Forelimb muscle (tissue), 1 donor: ENCODE measurements around the gene PRKAG1. TPM values are rescaled to one million over a fixed set of nuclear protein-coding genes. Genes with fewer than 3 reads are reported as not detected.

Experiments
- DNase-seq: peaks from one replicate; pipeline ENCODE4 v3.0.0-alpha.2; 2013; ENCODE audit warnings: low read depth
- polyA plus RNA-seq: library from polyadenylated mRNA; unstranded; fragments of 120-200 nt; gene quantifications from one replicate; pipeline ENCODE4 v1.2.1, GENCODE V29; 2013; ENCODE audit not compliant: insufficient read length

PRKAG1 gene
- polyA plus RNA-seq, 1 donor, result 60.2 TPM

DNA sequence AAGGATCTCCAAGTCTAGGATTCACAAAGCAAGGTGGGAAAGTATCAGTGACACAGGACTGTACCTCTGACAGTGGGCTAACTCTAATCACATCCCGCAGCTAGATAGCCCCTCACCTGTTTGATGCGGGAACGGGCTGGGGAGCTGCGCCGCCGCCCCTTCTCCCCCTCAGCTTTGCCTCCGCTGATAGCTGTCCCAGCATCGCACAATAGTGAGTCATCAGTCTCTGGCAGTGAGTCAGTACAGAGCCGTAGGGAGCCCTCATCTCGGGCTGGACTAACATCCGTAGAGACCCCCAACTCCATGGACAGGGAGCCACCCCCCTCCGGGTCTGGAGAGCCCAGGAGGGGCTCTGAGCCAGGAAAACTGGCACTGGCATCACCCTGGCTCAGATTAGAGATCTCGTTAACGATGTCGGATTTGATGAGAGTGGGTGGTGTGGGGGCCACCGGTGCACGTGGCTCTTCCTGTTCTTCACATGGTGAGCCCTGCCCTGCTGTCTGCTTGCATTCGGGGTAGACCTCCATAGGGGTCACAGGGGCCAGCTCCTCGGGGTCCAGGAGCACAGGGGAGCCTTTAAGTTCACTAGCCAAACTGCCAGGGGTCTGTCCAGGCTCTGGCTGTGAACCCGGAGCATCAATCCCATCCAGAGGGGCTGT is 31.1 kb upstream of the PRKAG1 start:
- DNase-seq, result no peak

DNA sequence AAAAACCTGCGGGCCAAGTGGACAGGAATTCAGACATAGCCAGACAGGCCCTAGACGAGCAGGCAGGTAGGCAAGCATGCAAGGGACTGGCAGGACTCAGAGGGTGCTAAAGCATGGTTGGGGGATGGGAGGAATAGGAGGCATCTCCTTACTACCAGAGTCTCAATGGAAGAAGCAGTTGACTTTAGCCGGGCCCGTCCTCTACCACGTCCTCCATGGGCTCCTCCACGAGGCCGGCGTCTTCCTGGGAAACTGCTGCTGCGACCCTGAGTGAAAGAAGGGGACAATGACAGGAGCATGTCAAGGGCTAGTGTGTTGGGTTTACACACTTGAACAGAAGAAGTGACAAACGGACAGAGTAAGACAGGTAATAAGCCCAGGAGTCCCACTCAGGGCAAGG is 30.4 kb upstream of the PRKAG1 start:
- no peak for DNase-seq

DNA sequence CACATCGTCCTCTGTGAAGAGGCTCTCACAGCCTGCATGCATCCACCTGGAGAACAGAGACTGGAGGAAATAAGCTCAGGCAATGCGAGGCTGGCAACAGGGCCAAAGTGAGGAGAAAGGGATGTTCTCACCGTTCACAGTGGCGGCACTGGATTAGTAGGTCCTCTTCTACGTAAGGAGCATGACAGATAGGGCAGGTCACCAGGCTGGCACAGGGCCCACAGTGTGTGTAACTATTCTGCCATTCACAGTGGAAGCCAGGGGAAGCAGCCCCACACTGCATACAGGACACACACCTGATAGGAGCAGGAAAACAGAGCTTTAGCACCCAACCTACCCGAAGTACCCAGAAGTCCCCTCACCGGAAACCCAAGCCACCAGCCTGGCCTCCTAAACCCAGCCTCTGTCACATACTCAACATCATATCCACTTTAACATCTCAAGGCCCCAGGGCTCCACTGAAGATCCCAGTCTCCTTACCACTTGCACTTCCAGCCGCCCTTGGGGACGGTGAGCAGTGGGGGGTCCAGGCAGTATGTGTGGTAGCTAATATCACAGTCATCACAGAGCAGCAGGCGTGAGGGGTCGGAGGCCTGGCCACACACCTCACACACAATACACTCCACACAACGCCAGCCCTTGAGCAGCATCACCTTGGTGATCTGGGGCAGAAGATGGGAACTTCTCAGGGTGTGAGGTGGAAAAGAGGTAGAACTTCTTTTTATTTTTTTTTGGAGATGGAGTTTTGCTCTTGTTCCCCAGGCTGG is 27.7 kb upstream of the PRKAG1 start:
- no peak for DNase-seq

DNA sequence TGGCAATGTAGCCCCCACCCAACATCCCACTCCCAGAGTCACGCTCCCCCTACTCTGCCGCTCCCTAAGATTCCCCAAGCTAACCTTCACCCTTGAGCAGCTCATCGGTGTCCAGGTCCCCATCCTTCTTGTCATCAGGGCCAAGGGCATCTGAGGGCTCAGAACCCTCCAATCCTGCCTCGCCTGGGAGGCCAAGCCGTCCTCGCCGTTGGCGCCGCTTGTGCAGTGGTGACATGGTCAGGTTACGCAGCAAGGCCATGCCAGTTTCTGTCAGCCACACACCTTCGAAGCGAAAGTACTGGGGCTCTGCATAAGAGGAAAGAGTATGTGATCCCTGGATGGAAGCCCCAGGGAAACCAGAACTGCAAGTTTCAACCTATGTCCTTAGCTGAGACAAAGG is 26.1 kb upstream of the PRKAG1 start:
- DNase-seq, result no peak

DNA sequence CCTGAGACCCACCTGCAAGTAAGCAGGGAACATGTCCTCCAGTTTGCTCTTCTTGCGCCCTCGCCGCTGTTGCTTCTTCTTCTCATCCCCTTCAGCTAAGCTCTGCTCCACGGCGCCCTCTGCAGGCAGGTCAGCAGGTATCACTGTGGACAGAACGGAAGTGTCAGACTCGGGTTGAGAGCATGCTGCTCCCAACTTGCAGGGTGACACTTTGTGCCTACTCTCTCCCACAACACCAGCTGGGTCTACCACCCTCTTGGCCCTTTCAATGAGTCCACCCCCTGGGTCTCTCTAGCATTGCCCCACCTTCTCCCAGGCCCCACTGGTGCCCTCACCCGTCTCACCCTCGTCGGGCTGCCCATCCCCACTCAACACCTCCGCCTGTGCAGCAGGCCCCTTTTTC is 25.3 kb upstream of the PRKAG1 start:
- no peak for DNase-seq

DNA sequence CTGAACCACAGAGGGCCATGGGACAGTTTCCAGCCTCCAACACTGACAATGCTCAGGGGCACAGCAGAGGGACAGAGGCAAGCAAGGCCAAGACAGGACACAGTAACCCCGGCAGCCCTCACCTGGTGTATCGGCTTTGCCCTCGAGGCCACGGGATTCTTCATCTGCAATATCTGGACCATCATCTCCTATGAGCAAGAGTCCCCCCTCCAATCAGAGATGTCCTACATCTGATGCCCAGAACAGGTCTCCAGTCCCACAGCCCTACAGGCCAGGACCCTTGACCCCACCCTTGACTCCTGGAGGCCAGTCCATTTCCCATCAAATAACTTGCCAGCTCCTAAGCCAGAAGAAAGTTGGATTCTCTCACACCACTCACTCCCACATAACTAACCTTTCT is 24.7 kb upstream of the PRKAG1 start:
- no peak for DNase-seq

DNA sequence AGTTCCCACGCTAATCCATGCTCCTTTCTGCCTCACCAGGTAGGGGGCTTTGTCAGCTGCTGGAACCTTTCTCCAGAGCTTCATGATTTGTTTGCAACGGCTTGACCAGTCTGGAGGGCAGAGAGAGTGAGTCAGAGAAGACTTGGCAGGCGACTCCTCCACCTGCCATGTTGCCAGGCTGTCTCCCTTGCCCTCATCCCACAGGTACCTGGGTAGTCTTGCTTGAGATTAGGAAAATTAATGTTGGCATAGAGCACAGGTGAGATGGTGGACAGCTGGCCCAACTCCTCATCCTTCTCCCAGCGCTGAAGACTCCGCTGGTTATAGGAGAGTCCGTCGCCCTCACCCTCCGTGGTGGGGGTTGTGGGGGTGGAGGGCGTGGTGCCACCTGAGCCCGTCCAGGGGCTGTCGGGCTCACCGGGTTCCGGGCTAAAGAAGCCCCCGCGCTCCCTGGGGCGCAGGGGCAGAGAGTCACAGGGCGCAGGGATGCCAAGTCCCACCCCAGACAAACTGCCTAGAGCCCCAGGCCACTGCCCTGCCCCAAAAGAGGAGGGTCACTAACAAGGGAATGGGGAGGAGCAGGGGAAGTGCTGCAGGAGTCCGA is 23.4 kb upstream of the PRKAG1 start:
- DNase-seq, result no peak

DNA sequence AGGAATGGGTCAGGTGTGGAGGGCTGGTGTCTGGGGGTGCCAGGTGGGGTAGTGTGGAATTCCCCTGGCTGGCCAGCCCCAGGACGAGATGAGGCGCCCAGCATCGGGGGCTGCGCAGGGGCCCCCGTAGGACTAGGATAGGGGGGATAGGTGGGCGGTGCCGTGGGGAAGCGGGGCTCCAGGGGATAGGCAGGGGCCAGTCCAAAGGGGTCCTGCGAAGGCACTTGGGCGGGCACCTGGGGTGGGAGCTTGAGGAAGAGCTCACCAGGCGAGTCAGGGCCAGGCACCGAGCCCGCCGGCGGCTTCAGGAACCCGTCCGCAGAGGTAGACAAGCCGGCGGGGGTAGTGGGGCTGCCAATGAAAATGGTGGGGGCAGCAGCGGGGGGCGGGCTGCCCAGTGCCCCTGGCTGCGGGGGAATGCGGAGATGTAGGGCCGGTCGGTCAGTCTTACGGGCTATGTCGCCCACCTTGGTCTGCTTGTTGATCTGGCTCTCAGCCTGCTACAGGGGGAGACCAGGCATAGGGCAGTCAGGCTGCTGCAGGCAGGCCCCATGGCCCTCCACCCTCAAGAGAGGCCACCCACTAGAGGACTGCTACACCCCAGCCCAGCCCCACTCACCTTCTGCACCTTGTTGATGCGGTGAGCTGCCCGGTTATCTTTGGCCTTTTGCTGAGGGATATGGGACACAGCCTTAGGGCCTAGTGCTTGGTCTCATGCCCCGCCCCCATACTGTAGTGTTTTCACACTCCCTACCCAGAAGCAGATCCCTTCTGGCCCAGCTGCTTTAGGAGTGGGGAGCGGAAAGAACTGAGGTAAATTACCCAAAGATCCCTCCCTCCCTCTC is 22.7 kb upstream of the PRKAG1 start:
- DNase-seq, result no peak

DNA sequence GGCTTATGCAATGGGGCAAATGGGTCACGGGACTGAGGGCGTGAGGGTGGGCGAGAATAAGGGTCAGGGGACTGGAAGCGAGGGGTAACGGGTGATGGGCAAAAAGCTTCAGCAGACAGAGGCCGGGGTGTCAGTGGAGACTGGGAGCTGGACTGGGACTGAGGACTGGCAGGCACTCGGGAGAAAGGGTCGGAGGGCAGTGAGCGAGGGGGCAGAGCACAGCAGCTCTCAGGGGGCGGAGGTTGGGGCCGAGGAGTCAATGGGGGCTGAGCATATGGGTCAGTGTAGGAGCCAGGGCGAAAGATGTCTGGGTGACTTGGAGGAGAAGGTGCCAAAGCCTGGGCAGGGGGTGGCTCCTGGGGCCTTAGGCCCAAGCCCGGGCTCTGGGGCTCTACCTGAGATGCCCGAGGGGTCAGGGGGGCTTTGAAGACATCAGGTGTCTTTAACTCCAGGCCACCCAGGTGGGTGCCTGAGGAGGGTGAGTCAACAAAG is 21.8 kb upstream of the PRKAG1 start:
- DNase-seq, result no peak

DNA sequence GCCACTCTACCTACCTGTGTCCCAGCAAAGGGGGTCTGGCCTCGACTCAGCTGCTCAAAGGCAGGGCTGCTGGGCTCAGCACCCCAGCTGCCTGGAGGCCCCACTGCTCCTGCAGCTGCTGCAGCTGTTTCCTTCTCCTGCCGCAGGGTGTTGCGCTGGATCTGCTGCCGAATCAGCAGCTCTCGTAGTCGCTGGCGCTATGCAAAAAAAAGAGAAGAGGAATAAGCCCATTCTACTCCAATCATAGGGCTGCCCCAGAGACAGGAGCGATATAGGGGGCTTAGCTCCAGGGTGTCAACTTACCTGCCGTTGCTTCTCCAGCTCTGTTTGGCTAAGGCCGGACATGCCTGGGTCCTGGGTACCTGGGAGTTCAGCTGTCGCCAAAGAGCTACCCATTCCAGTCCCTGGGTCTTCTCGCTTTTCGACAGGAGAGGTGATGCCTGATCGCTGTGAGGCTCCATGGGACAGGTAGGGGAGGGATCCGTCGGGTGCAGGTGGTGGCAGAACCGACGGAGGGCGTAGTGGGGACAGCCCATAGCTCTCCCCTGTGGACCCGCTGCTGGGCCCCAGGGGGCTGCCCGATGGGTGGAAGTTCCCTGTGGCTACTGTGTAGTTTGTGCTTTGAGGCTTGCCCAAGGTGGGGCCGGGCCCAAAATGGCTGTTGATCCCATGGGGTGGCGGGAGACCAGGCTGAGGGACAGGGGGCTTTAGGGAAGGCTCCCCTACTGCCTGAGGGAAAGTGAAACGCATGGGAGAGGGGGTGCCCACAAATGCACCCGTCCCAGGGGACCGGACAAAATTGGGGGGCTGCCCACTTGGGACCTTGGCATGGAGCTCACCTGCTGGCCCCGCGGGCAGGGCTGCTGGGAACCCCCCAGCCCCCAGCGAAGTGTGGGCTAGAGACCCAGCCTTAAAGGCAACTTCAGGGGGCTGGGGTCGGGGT is 21.1 kb upstream of the PRKAG1 start:
- DNase-seq, result no peak

DNA sequence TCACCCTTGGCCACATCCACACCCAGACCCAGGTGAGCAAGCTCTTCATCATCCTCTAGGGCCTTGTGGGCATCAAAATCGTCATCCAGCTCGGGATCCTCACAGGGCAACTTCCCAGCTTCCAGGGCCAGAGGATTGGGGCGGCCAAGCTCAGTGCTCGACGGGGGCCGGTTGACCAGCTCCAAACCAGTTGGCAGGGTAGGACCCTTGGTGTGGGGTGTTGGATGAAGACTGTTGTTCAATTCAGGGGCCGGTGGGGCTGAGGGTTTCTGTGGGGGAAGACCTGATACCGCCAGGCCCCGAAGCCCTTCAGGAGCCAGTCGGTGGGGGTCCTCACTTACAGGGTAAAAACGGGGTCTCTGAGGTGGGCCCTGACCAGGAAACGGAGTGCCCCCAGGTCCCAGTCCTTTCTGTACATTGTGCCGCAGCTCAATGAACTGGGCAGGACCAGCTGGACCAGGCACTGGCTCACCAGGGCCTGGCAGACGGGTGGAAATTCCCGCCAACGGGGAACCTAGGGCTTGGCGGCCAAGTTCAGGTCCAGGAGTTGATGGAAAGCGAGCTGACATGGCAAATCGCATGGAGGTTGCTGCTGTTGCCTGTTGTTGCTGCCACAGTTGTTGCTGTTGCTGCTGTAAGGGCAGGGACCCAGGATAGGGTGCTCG is 19.8 kb upstream of the PRKAG1 start:
- DNase-seq, result no peak

DNA sequence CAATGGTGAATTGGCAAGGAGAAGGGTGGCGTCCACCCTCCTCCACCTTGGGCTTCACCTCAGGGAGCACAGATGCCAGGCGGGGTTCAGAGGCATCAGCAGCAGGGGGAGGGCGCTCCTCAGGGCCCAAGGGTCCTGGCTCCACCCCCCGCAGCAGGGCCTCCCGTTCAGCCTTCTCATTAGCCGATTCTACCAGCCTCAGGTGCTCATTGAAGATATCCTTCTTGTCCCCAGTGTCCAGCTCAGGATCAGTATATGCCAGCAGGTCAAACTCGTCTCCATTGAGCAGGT is 19.3 kb upstream of the PRKAG1 start:
- DNase-seq, result no peak

DNA sequence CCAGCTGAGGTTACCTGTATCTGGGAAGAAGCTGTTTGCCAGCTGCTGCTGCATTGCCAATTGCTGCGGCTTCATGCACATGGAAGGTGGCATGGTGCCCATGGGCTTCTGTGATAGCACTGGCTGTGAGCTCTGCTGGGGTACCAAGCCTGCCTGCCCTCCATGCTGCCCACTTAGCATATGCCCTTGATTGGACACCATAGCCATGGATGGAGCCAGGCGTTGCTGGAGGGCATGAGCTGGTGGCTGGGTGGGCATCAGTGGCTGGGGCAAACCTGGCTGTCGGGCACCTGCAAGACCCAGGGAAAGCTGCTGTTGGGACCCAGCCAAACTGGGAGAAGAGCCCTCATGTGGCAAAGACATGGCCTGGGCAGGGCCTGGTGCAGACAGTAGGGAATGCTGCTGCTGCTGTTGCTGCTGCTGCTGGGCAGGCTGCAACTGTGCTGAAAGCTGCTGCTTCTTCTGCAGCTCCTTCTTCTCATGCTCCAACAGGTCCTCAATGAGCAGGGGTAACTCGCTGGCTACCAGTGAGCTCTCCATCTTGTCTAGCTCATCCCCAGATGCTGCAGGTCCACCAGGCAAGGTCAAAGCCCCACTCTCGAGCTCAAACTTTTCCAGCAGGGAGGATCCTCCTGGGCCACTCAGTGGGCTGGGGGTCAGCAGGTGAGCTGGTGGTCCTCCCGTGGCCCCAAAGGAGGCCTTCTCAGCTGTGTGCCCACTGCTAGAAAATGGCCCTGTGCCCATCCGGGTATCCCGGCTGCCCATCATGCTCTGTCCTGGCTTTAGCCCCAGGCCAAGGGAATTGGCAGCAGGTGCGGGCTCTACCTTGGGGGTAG is 18.8 kb upstream of the PRKAG1 start:
- no peak for DNase-seq

DNA sequence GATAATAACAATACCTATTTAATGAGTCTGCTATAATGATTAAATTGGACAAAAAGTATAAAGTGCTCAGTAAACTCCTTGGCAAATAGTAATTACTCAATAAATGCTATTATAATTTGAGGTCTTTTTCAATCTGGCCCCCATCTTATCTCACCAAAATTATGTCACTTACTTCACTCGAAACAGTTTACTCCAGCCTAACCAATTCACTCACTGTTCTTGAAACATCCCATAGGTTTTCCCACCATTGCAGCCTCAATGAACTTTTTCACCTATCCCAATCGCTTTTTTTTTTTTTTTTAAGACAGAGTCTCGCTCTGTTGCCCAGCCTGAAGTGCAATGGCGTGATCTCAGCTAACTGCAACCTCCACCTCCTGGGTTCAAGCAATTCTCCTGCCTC is 17.5 kb upstream of the PRKAG1 start:
- no peak for DNase-seq

DNA sequence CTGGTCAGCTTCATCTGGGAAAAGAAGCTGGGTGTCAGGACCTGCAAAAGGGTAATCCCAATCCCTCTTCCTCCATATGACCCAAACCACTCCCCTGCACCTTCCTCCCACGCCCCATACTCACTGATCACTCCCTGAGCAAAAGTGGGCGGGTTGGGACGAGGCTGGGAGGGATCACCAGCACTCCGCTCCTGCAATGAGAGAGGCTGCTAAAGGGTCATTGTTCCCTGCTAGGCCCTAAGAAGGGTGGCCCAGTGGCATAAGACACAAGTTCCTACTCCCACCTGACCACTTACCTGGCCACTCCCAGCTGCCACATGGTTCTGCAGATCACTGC is 15.7 kb upstream of the PRKAG1 start:
- no peak for DNase-seq

DNA sequence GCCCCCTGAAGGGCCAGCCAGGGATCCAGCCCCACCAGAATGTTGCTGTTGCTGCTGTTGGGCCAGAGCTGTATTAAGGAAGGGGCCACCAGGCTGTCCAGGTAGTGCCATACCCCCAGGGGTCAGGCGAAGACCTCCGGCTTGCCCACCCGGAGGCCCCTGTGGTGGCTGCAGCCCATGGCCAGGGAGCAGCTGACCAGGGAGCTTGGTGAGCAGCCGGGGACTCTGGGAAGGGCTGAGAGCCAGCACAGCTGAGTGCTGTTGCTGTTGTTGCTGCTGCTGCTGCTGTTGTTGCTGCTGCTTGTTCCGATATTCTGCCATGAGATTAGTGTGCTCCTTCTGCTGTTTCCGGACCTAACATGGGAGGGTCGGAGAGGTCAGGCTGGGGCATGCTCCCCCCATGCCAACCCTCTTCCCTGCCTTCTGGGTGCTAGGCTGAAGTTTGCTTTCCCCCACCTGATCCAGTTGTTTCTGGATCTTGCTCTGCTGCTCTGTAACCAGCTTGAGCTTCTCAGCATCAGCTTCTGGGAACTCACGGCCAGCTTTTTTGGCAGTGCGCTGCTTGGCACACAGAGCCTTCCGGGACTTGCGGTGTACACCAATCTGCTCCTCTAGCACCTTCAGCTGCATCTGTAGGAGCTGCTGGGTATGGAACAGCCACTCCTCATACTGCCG is 15.2 kb upstream of the PRKAG1 start:
- DNase-seq, result no peak

DNA sequence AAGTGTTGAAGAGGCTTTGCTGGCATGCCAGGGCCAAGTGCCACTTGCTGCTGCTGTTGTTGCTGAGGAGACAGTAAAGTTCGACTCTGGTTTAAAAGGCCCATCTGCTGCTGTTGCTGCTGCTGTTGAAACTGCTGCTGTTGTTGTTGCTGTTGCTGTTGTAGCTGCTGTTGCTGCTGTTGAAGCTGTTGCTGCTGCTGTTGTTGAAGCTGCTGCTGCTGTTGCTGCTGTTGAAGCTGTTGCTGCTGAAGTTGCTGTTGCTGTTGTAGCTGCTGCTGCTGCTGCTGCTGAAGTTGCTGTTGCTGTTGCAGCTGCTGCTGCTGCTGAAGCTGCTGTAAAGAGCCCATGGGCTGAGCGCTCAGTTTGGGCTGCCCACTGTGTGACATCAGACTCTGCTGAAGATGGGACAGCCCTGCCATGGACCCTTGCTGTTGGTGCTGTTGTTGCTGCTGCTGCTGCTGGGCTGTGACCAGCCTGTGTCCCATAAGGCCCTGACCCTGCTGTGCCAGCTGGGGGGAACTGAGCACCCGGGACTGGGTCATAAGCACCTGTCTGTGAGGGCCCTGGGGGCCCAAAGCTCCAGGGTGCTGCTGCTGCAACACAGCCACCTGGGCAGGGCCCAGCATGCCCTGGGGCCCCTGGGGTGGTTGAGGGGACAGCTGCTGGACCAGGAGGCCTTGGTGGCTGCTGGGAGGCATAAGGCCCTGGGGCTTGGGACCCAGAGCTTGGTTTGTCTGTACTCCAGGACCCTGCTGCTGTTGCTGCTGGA is 14.3 kb upstream of the PRKAG1 start:
- no peak for DNase-seq

DNA sequence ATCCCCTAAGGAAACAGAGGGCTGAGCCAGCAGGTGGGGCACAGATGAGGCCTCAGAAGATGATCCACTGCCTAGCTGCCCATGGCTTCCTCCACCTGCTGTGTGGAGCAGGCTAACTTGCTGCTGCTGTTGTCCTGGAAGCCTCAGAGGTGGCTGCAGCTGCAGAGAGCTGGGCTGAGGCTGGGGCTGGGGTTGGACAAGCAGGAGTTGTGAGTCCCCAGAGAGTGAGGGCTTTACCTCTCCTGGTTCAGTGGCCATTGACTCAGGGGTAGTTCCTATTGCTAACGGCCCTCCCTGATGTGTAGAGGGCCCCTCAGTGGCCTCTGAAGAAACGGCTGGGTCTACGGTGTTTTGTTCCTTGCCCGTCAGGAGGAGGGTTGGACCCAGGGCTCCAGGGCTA is 13.7 kb upstream of the PRKAG1 start:
- no peak for DNase-seq
